Inflammatory macrophage treated with lipopolysaccharide for 1 hour (primary cell): ENCODE data around the gene DHRS2.
A peak's percentile ranks its signal among the peaks of the same experiment; 100 is the strongest.
"Not testable (repeated sequence)": the region's sequence is repeated elsewhere in the genome, so short reads cannot be mapped to it uniquely, and the experiment has no call there.

ENCODE experiments used
- DNase-seq, 2 donors: peaks; one replicate each; pipeline ENCODE4 v3.0.0-alpha.2; 2020 to 2022

DHRS2 gene

DNA sequence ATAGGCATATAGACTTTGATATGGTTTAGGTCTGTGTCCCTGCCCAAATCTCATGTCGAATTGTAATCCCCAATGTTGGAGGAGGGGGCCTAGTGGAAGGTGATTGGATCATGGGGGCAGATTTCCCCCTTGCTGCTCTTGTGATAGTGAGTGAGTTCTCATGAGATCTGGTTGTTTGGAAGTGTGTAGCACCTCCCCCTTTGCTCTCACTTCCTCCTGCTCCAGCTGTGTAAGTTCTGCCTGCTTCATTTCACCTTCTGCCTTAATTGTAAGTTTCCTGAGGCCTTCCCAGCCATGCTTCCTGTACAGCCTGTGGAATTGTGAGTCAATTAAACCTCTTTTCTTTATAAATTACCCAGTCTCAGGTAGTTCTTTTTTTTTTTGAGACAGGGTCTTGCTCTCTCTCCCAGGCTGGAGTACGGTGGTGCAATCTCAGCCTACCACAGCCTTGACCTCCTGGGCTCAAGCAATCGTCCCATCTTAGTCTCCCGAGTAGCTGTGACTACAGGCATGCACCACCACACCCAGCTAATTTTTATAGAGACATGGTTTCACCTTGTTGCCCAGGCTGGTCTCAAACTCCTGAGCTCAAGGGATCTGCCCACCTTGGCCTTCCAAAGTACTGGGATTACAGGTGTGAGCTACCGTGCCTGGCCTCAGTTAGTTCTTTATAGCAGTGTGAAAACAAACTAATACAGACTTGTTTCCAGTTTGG, 1.3 kb upstream of the DHRS2 start:
- not testable (repeated sequence) for DNase-seq

DNA sequence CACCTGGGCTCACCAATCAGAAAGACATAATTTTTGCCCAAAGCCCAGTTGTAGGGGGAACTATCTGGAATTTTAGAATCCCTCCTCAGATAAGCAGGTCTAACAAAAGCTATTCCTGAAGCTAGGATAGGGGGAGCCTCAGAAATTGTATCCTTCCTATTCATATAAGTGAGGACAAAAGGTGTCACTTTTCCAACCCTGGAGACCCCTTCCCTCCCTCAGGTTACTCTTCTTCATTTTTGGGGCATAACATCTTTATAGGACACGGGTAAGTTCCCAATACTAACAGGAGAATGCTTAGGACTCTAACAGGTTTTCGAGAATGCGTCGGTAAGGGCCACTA, 1.1 kb downstream of the DHRS2 start:
- DNase-seq = not testable (repeated sequence)

DNA sequence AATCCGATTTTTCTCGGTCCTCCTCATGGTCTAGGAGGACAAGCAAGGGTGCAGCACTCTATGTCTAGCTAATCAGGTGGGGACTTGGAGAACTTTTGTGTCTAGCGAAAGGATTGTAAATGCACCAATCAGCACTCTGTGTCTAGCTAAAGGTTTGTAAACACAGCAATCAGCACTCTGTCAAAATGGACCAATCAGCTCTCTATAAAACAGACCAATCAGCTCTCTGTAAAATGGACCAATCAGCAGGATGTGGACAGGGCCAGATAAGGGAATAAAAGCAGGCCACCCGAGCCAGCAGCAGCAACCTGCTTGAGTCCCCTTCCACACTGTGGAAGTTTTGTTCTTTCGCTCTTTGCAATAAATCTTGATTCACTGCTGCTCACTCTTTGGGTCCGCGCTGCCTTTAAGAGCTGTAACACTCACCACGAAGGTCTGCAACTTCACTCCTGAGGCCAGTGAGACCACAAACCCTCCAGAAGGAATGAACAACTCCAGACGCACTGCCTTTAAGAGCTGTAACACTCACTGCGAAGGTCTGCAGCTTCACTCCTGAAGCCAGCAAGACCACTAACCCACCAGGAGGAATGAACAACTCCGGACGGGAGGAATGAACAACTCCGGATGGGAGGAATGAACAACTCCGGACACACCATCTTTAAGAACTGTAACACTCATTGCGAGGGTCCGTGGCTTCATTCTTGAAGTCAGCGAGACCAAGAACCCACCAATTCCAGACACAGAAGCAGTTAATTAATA, 1.7 kb downstream of the DHRS2 start:
- DNase-seq = not testable (repeated sequence)

DNA sequence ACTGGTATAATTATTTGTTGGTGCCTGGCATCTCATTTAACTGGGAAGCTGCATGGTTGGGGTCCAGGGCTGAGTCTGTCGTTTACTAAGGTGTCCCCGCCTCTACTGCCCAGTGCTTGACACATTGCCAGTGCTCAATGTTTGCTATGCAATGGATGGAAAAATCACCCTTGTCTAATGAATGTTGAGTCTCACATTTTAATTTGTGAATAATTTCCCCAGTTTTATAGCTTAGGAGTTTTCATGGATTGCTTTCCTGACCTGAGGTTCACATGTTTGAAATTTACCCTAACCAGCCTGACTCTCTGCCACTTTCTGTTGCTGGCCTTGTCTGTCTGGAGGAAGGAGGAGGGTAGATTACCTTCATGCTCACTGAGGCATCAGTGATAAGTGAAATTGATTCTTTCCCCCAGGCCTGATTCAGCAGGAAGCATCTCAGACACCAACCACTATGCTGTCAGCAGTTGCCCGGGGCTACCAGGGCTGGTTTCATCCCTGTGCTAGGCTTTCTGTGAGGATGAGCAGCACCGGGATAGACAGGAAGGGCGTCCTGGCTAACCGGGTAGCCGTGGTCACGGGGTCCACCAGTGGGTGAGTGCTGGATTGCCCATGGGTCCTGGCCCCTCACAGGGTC, 2.4 kb downstream of the DHRS2 start:
- no peak for DNase-seq

DNA sequence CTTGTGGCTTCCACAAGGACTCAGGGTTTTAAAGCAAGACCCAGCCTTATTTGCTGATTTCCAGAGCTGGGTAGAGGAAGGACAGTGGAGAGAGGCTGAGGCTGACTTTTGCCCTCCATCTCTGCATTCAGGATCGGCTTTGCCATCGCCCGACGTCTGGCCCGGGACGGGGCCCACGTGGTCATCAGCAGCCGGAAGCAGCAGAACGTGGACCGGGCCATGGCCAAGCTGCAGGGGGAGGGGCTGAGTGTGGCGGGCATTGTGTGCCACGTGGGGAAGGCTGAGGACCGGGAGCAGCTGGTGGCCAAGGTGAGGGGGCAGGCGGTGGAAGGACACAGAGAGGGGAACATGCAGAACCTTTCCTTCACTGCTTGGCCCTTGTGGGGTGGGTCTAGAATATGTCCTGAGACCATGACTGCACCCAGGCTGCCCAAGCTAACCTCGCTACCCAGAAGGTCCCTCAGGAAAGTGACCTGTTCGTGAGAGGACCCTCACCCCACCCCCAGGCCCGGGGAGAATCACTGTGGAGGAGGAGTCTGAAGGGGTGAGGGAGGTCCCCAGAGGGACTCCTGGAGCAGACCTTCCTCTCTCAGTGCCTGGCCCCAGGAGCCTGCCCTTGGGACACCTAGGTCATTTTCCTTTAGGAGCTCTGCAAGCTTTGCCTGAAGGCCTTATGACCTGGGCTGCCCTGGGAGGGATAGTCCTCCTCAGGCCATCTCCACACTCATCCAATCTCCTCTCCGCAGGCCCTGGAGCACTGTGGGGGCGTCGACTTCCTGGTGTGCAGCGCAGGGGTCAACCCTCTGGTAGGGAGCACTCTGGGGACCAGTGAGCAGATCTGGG, 3.1 kb downstream of the DHRS2 start:
- DNase-seq = no peak

DNA sequence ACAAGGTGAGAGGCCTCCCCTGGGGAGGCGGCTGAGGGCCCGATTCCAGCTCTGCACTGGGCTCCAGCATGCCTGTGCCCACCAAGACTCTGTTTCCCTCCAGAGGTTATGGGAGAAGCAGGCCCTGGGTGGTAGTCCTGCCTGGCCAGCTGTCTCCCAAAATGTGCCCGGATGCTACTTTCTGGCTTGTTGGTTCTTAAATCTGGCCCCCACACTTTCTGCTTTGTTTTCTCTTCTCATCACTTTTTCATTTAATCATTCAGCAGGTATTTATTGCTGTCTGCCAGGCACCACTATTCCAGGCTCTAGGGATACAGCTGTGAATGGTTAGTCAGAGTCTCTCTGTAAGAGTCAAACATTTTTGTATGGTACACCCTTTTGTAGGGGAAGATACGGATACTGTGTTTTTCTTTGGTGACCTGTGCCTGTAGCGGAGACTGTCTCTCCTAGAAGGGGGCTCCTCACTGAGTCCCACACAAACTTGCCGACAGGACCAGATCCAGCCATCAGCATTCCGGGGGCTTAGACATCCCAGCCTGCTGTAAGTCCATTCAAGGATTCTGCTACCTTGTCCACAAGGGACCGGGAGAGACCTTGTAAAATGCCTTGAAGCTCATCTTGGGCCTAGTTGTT, 3.8 kb downstream of the DHRS2 start:
- DNase-seq = no peak

DNA sequence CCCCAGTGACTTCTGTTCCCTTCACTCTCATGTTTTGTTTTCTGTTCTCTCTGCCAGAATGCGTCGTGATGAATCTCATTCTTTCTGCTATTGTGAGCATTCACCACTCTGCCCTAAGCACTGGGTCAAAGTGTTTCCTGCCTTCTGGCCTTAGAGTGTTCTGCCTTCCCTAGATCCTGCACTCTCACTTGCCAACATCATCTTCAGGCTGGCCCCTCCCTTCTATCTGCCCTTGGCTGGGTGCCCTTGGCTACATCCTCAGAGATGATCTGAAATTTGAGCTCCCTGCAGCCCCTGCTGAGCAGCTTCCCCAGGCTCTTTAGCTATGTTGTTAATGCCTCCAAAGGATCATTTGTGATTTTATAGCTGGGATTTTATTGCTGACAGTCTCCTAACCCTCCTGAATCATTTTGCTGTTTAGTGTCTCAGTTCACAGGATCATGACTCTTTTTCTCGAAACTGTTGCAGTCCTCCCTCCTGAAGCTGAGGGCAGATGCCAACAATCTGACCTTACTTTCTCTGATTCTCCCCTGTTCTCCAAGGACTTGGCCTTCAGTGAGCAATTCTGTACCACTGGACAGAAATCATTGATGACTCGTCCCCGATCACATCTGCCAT, 4.5 kb downstream of the DHRS2 start:
- DNase-seq = no peak

DNA sequence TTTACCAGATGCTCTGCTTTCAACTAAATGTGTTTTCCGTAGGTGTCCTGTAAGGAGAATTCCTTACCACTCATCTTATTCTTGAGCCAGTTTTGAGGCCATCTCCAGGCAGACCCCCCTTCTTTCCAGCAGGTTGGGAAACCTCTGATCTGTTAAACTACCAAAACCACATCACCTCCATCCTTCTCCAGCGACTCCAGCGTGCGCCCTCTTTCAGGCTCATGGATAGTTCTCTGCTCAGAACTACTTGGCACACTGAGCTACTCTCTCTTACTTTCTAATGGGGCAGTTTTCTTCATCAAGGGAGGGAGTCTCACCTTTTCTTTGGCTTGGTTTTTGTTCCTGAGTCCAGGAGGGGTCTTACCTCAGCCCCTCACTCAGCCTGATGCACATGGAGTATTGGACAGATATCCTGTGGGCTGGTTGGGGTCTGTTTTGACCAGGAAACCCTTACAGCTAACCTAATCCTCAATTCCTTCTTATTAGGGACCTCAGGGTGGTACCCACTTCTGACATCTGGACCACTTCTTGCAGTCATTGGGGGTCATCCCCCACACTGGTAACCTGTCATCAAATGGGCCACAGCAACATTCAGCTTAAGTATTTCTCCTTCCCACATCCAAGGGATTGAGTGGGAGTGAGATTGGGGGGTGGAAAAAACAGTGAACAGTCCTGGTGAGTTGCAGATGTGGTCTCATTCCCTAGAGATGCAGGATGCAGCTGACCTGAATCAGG, 5.2 kb downstream of the DHRS2 start:
- no peak for DNase-seq

DNA sequence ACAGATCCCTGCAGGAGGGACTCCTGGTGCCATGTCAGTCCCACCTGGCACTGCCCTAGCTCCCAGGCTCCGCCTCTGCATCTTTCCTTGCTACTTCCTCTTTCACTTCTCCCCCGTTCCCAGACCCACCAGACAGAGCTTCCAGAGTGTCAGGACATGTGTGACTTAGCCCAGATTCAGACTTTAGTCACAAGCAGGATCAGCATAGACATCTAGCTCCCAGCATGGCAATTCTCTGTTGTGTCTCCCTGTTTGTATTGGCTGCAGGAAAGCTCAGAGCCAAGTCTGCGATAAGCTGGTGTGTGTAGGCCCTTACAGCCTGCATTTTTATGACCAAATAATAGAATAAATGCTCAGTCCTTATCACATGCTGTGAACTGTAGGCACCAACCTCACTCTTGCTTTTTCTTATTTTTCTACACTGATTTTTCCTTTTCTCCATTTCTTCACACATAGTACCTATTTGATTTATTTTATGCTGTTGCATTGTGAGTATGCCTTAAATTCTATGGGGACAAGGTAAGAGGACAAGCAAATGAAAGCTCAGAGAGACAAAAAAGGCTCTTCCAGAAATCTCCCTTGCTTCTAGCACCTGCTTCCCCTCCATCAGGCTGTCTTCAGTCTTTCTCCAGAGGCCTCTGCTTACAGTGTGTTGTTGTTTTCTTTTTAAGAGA, 5.9 kb downstream of the DHRS2 start:
- peak; percentile 10 to 25 for DNase-seq

DNA sequence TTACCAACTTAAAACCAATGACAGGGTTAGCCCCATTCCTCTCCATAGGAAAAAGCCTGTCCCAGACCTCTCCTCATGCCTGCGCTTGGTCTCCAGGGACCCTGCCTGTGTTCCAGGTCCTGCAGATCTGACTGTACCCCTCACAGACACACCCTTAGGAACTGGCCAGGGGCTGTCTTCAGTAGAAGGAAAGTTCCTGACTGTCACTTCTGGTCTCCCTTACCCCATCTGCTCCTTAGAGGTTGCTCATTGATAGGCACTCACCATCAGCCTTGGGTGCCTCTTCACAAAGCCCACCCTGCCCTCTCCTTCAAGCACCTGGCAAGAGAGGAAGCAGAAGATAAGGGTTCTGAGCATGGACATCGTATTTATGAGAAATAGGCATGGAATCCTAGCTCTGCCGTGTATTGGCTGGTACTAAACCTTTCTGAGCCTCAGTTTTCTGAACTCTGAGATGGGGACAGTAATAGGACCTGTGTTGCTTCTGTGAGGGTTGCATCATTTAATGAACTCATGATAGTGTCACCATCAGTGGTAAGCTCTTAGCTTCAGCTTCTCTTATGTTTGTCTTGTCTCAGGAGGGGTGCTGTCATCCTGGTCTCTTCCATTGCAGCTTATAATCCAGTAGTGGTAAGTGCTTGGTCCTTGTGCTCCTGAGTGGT, 7.5 kb downstream of the DHRS2 start:
- no peak for DNase-seq

DNA sequence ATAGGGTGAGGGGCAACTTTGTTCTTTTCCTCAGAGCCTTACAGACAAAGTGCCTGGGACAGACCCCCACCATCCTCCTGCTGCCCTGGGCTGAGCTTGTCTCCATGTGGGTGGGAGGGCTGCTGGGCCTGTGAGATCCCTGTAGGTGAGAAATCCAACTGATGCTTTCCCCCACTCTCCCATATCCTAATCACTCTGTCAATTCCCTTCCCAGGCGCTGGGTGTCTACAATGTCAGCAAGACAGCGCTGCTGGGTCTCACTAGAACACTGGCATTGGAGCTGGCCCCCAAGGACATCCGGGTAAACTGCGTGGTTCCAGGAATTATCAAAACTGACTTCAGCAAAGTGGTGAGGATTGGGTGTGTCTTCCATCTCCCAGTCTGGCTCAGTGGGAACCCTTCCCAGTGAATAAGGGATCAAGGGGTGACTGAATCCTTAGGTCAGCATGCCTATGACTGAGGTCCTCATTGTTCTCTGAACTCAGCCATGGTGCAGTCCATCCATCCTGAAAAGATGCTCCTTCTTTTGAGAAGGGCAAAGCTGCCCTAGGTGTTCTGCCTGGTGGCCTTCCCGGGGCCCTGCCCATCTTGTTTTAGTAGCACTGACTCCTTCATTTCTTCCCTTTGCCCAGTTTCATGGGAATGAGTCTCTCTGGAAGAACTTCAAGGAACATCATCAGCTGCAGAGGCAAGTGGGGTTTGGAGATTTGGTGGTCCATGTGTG, 8.2 kb downstream of the DHRS2 start:
- no peak for DNase-seq

DNA sequence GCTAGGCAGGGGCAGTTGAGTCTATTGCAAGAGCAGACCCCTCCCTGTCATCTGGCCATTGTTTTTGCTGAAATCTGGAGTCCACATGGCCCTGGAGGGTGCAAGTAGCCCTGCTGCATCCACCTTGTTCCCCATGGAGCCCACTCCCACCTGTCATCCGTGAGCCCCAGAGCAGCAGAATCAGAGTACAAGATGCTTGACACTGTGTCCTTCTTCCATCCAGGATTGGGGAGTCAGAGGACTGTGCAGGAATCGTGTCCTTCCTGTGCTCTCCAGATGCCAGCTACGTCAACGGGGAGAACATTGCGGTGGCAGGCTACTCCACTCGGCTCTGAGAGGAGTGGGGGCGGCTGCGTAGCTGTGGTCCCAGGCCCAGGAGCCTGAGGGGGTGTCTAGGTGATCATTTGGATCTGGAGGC, 8.8 kb downstream of the DHRS2 start:
- no peak for DNase-seq

DNA sequence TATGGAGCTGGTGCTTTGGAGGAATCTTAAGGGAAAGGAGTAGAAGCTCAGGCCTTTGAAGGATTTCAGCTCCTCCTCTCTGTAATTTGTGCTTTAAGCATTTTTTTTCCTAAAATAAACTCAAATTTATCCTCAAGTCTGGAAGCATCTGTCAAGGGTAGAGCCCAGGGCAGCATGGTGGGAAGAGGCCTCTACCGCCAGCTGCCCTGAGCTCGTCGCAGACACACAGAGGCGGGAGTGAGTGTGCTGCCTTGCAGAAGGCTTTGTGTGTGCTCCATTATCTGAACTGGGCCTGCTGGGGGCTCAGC, 9.3 kb downstream of the DHRS2 start:
- no peak for DNase-seq

DNA sequence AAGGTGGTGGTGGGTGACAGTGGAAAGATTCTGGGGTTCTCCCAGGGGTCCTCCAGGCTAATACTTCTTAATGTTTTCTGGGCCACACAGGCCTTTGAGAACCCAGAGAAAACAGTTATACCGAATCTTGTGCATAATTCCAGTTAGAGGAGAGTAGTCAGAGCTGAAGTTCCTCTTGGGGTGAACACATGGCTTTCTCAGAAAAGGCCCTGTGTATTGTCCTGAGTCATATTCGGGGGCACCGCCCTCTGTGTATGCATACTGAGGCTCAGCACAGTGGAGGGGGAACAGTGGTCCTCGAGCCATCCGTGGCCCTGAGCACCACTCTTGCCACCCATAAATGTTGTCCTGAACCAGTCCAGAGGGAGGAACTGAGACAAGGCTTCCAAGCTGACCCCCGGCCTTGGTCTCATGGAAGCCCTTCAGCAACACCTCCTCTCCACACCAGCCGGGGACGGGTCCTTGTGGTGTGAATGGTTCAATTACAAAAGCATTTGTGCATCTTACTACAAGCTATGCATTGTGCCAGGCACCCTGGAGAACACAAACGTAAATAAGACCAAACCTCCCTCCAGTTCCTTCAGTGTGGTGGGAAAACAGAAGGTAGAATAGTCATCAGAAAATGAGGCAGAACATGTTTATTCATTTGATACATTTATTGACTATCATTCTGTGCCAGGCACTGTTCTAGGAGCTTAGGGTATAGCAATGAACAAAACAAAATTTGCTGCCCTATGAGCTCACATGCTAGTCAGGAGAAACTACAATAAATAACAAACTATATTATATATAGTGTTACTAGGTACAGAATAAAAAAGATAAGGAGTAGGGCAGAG, 9.9 kb downstream of the DHRS2 start:
- DNase-seq = no peak

DNA sequence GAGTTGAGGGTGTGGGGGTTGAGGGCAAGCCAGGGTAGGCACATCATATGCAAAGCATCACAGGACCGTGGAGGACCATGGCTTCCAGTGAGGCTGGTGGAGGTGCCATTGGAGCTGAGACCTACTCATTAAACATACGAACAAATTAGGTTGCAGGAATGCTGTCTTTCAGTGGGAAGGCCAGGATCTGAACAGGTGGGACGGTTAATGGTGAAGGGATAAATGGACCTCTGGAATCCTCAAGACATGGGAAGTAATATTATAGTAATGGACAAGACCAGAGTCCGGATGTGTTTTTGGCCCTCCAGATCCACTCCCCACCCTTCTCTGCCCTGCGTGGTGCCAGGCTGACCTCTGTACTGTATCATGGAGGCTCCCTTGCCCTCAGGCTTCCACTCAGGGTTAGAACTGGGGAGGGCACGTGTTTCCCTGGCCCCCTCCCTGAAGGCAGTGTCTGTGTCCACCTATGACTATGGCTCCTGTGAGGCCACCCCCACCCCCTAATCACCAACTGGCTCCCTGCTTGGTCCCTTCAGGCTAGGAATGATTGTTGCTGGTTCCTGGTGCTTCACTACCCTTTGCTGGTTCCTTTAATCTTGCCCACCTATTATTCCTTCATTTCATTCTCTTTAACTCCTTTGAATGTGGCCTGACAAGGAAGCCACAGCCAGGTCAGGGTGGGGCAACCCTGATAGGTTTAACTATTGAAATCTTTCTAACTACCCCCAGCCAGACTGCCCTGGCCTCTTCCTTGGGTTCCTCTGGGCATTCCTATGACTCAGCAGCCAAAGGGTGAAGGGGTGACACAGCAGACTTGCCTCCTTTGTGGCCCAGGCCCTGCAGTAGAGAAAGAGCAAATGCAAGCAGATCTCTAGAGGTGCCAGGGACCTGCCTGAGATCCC, 10.7 kb downstream of the DHRS2 start:
- peak; percentile 35 to 45 for DNase-seq

DNA sequence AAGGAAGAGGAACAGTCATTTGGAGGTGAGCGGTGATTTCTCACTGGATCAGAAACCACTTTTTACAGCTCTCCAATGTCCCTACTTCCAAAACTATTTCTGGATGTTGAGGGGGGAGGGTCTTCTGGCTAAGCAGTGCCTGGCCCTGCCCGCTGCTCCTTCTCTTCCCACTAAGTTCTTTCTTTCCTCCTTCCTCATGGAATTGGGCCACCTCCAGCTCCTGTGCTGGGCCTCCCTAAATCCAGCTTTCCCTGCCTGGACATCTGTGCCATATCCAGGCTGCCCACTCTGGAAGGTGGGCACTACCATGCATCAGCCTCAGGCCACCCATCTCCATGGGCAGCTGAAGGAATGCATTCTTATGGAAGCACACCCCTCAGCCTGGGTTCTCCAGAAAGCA, 11.5 kb downstream of the DHRS2 start:
- no peak for DNase-seq

DNA sequence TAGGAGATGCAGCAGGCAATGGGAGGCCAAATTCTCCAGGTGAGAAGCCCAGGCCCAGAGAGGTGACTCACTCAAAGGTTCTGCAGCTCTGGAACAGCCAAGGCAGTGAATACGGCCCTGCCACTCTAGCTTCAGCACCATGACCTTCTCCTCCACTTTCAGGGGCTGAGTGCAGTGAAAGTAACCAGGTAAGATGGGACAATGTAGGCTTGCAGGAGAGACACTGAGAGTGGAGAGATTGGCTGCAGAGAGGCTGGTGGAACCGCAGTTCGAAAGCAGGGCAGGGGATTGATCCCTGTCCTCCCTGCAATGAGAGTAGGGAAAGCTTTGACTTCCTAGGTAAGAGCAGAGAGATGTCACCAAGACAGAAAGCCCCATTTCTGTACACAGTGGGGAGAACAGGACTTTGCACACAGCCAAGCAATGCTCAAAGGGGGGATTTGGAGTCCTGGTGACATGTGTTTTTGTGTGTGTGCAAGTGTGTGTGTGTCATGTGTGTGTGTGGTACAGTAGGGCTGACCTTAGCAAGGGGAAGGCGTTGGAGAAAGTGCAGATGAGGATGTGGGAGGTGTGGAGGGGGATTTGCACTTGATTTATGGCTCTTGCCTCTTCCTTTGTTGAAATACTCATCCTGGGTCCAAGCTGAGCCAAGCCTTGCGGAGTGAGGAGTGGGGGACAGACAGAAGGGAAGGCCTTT, 12.7 kb downstream of the DHRS2 start:
- no peak for DNase-seq
